ENCODE measurements around the gene RFX5. TPM values are rescaled to one million over a fixed set of nuclear protein-coding genes. Genes with fewer than 3 reads are reported as not detected.
"Not testable (repeated sequence)": the region's sequence is repeated elsewhere in the genome, so short reads cannot be mapped to it uniquely, and the experiment has no call there.

The RFX5 gene
- 43.6 and 52.0 TPM in 2 replicates for total RNA-seq (2014; rRNA removed; shearing (Covaris generic))

DNA sequence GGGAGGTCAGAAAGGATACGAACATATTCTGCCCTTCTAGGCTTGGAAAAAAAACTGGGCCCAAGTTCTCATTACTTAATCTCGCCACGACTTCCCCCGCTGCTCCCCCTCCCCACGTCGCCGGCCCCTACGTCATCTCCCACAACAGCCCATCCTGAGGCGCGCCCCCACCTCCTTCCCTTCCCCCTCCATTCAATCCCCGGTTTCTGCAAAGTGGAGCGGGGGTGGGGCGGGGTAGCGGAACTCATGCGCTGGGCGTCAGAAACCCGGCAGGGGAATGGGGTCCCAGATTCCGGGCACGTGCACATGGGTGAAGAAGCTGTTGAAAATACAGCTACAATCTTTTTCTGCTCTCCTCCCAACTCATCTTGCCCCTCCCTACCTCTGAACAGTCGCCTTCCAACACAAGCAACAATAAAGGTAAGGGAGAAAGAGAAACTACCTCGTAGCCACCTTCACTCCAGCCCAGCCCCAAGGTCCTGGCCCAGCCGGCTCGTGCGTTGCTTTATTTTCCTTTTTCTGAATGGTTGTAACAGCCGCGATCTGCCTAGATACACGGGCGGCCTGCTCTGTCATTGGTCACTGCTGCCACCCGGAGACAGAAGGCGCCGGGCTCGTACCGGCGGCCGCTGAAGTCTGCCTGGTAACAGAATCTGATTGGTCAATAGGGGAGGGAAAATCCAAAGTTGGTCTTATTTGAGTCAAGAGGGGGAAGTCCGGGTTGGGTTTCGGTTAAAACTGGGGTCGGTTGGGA lies at the start of gene RFX5:
Gene RFX5 (minus strand): TSS at position 484 of the 754 bp plus-strand sequence. CDS start 932 bp downstream, outside the sequence.
- peak; percentile 98 for DNase-seq (ENCODE audit: low read depth)

DNA sequence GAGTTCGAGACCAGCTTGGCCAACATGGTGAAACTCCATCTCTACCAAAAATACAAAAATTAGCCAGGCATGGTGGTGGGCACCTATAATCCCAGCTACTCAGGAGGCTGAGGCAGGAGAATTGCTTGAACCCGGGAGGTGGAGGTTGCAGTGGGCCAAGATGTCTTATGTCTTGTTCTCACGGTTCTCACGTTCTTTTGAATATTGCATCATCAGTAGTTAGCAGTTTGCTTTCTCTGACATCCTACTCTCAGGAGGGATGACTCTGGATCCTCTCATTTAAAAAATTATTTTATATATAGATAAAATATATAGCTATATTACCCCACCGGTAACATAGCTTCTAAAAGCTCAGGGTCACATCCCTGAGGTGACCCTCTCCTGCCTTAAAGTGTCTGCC lies 49.2 kb upstream of the RFX5 start:
- not testable (repeated sequence) for DNase-seq (ENCODE audit: low read depth)

- no peak for DNase-seq (ENCODE audit: low read depth)
Measured at GRCh38 chr1:151393583-151393982, 46.5 kb upstream of the RFX5 start.

DNA sequence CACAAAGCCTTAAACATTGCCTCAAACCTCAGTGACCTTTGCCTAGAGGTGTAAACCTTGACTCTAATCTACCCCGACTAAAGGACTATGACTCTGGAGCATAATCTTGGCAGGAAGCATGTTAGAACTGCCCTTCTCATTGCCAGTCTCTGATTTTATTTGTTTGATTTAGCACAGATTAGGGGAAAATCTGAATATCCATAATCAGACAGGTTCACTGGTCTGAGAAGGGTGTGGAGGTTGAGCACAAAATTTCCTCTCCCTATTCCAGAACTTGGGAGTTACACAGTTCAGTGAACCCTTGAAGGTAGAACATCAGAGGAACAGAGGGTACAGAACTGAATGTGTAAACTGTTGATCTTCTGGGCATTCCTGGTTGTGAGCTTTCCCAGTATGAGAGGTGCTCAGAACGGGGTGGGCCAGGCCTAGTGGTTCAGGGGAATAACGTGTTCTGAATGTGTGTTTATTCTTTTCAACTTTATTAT lies 44.1 kb upstream of the RFX5 start:
- DNase-seq (ENCODE audit: low read depth): no peak

DNA sequence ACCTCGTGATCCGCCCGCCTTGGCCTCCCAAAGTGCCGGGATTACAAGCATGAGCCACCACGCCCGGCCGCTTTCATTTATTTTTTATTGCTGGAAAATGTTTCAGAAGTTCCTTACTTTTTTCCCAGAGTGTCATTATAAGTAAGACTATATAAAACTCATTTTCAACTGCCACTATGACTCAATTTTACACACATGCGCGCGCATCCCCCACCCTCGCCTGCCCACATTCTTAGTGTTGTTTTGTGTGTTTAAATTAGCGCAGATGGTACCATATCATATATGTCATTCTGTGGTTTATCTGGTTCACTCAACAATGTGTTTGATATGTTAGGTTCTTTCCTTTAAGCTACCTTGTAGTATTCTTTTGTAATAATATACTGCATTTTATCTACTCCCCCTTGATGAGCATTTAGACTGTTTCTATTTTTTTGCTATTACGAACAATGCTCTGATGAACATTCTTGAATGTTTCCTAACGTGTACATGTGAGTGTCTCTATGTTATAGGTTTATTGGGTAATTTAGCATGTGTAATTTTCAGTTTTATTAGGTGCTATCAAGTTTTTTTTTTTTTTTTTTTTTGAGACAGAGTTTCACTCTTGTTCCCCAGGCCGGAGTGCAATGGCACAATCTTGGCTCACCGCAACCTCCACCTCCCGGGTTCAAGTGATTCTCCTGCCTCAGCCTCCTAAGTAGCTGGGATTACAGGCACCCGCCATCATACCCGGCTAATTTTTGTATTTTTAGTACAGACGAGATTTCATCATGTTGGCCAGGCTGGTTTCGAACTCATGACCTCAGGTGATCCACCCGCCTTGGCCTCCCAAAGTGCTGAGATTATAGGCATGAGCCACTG lies 43.4 kb upstream of the RFX5 start:
- DNase-seq (ENCODE audit: low read depth): not testable (repeated sequence)

GRCh38 chr1:151386002-151386401 lies 39.0 kb upstream of the RFX5 start:
- DNase-seq (ENCODE audit: low read depth): no peak

DNA sequence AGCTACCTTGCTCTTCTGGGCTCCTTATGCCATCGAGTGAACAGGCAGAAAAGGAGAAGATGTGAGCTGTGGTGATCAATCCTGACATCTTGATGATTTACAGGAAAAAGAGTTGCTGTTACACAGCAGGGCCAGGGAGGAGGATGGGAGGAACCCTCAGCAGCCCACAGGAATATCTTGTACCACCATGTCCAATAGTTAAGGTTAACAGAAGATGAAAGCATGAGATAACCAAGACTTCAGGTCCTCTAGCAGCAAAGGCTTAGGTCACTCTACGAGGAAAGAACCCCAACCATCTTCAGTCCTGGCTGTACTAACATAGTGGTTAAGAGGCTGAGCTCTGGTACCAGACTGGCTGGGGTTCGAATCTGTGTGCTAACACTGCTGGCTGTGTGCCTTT lies 37.5 kb upstream of the RFX5 start:
- no peak for DNase-seq (ENCODE audit: low read depth)

GRCh38 chr1:151377150-151377884 lies 30.3 kb upstream of the RFX5 start:
- no peak for DNase-seq (ENCODE audit: low read depth)

DNA sequence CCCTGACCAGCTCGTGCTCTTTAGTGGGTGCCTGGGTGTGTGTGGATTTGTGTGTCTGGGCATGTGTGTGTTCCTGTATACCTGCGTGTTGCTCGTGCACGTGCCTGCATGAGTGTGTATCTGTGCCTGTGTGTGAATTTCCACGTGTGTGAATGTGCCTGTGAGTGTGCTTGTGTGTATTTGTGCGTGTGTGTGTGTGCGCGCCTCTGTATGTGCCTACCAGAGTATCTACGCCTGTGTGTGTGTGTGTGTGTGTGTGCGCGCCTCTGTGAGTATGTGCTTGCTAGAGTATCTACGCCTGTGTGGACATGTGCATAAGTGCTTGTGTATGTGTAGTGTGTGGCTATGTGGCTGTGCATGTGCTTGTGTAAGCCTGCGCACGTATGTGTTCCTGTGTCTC lies 26.1 kb upstream of the RFX5 start:
- no peak for DNase-seq (ENCODE audit: low read depth)

DNA sequence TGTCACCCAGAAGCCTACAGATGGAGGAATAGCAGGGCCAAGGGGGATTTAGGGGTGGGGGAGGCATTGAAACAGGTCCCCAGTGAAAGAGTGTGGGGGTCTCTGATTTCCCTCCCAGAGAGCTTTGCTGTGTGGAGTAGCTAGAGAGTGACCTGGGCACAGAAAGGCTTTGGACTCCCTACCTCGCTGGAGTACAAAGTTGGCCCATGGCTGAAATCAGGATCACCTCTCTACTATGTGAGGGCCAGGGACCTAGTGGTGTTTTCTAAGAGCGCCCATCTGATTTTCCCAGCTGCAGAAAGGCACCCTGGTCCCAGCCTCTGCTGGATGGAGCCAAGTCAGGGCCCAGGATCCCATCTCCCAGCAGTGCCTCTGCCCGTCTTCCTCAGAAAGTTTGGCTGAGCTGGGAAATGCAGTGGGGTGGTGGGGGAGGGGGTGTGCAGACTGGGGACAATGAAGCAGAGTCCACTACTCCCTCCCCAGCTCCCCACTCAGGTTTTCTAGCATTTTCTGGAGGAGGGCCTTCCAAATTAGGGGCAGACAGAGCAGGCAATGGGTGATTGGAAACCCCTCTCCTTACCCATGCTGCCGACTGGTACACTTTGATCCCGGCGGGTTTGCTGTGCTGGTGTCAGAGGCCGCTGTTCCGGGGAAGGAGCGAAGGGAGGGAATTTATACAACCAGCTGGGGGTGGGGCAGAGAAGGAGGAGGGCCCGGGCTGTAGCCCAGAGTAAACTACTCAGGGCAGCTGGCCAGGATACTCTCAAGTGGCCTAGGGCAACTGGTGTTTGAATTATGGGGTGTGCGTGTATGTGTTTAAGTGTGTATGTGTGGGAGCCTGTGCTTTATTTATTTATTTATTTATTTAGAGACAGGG lies 25.2 kb upstream of the RFX5 start, which contains the start of gene SELENBP1:
Gene SELENBP1 (minus strand): TSS at position 648 of the 877 bp plus-strand sequence. CDS start 64 bp downstream, at position 584.
- DNase-seq (ENCODE audit: low read depth): peak; percentile 59

- peak; percentile 45 for DNase-seq (ENCODE audit: low read depth)
Measured at GRCh38 chr1:151371370-151372057, 24.5 kb upstream of the RFX5 start.

- DNase-seq (ENCODE audit: low read depth): no peak
Measured at GRCh38 chr1:151370211-151370911, 23.3 kb upstream of the RFX5 start.

DNA sequence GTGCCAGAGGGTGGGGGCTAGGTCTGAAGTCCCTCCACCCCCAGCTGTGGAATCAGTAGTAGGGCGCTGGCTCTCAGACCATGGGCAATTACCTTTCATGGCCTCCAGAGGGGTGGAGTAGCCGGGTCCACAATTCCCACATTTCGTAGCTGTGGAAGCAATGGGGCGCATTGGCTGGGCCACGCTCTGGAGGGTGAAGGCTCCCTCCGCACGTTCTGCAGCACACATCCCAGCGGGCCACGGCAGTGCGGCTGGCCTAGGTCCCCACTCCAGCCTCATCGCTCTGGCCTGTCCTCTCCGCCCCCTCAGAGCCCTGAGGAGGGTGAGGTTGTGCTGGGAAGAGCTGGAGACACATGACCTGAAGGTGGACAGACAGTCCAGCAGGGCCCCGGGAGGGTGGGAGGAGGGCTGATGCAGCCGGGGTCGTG lies 22.6 kb upstream of the RFX5 start:
- DNase-seq (ENCODE audit: low read depth): no peak

- DNase-seq (ENCODE audit: low read depth): no peak
Measured at GRCh38 chr1:151369302-151369610, 22.2 kb upstream of the RFX5 start.

GRCh38 chr1:151368393-151369301 lies 21.6 kb upstream of the RFX5 start:
- DNase-seq (ENCODE audit: low read depth): no peak

GRCh38 chr1:151367658-151368392 lies 20.8 kb upstream of the RFX5 start:
- no peak for DNase-seq (ENCODE audit: low read depth)

- DNase-seq (ENCODE audit: low read depth): no peak
Measured at GRCh38 chr1:151364996-151365395, 17.9 kb upstream of the RFX5 start.
